Activated CD4-positive, alpha-beta T cell treated with anti-CD3 and anti-CD28 coated beads, Interleukin-2, amount 50 U/mL, for 48 hours (primary cell): ENCODE measurements around the gene CHFR.
"Not testable (repeated sequence)": the region's sequence is repeated elsewhere in the genome, so short reads cannot be mapped to it uniquely, and the experiment has no call there.

Source experiments
- DNase-seq, 2 experiments: peaks; one replicate each; pipeline ENCODE4 v3.0.0-alpha.2; 2020

CHFR gene

GRCh38 chr12:132838410-132839080 is 48.9 kb downstream of the CHFR start:
- DNase-seq = no peak

- no peak for DNase-seq
Measured at GRCh38 chr12:132837693-132838409, 49.6 kb downstream of the CHFR start.

- DNase-seq = no peak
Measured at GRCh38 chr12:132836795-132837331, 50.5 kb downstream of the CHFR start.

- not testable (repeated sequence) for DNase-seq
Measured at GRCh38 chr12:132836230-132836629, 51.2 kb downstream of the CHFR start.

- no peak for DNase-seq
Measured at GRCh38 chr12:132835076-132836025, 52.1 kb downstream of the CHFR start.

GRCh38 chr12:132834181-132834711 is 53.2 kb downstream of the CHFR start:
- DNase-seq = peak; percentile 37 to 47

GRCh38 chr12:132833341-132833740 is 54.1 kb downstream of the CHFR start:
- no peak for DNase-seq

- no peak for DNase-seq
Measured at GRCh38 chr12:132831771-132832170, 55.6 kb downstream of the CHFR start.

- peak; percentile 93 to 94 for DNase-seq
Measured at GRCh38 chr12:132828706-132829534, 58.5 kb downstream of the CHFR start, which contains the start of gene GOLGA3. GOLGA3 (minus strand) TSS chr12:132828869; CDS start chr12:132822128, 6,741 bp downstream.

GRCh38 chr12:132827763-132828703 is 59.4 kb downstream of the CHFR start:
- DNase-seq = peak; percentile 16 to 18

- DNase-seq = no peak
Measured at GRCh38 chr12:132825861-132826260, 61.5 kb downstream of the CHFR start.

- no peak for DNase-seq
Measured at GRCh38 chr12:132825089-132825488, 62.3 kb downstream of the CHFR start.

- no peak for DNase-seq
Measured at GRCh38 chr12:132824053-132824452, 63.4 kb downstream of the CHFR start.

GRCh38 chr12:132818562-132818961 is 68.8 kb downstream of the CHFR start:
- DNase-seq = no peak

- no peak for DNase-seq
Measured at GRCh38 chr12:132814232-132814631, 73.2 kb downstream of the CHFR start.

GRCh38 chr12:132813443-132813842 is 74.0 kb downstream of the CHFR start:
- DNase-seq = no peak

- DNase-seq = no peak
Measured at GRCh38 chr12:132812631-132813305, 74.6 kb downstream of the CHFR start.

- DNase-seq = peak; percentile 33 to 36
Measured at GRCh38 chr12:132809391-132809790, 78.0 kb downstream of the CHFR start.

- no peak for DNase-seq
Measured at GRCh38 chr12:132807295-132808092, 79.9 kb downstream of the CHFR start.
